Neural cell (in vitro differentiated cells): ENCODE results near the gene TMOD2.

Experiments
- CTCF ChIP-seq: fragments of 450-650 bp; IDR thresholded peaks from 2 replicates; pipeline ENCODE4 v1.5.1; 2014; ENCODE audit warnings: antibody characterized with exemption, mild to moderate bottlenecking, moderate library complexity; ENCODE audit not compliant: poor library complexity, severe bottlenecking
- EP300 ChIP-seq: fragments of 450-650 bp; conservative IDR thresholded peaks from 2 replicates; pipeline ENCODE4 v1.6.1; 2014; ENCODE audit warnings: antibody characterized with exemption, mild to moderate bottlenecking, moderate library complexity; ENCODE audit not compliant: poor library complexity, severe bottlenecking
- EZH2 ChIP-seq: fragments of 200-600, 300-800 bp; shearing (Covaris generic), sonication (generic); IDR thresholded peaks from 2 replicates; pipeline ENCODE4 v1.6.1; 2014; ENCODE audit warnings: antibody characterized with exemption, low read length, borderline replicate concordance, mild to moderate bottlenecking; ENCODE audit not compliant: insufficient read depth, poor library complexity, severe bottlenecking
- MXI1 ChIP-seq: fragments of 450-650 bp; conservative IDR thresholded peaks from 2 replicates; pipeline ENCODE4 v1.6.1; 2014; ENCODE audit warnings: antibody characterized with exemption, mild to moderate bottlenecking; ENCODE audit not compliant: poor library complexity, severe bottlenecking
- POLR2AphosphoS5 ChIP-seq: IDR thresholded peaks from 2 replicates; pipeline ENCODE4 v1.6.1; 2012
- RAD21 ChIP-seq: fragments of 450-650 bp; conservative IDR thresholded peaks from 2 replicates; pipeline ENCODE4 v1.6.1; 2014; ENCODE audit warnings: antibody characterized with exemption, mild to moderate bottlenecking, moderate library complexity
- REST ChIP-seq: IDR thresholded peaks from 2 replicates; pipeline ENCODE4 v1.6.1; 2012; ENCODE audit warnings: borderline replicate concordance
- SMC3 ChIP-seq: fragments of 450-650 bp; conservative IDR thresholded peaks from 2 replicates; pipeline ENCODE4 v1.6.1; 2014; ENCODE audit warnings: antibody characterized with exemption, mild to moderate bottlenecking, moderate library complexity; ENCODE audit not compliant: poor library complexity
- TAF1 ChIP-seq: IDR thresholded peaks from 2 replicates; pipeline ENCODE4 v1.6.1; 2012; ENCODE audit warnings: low read depth

GRCh38 chr15:51721199-51721960, 30.0 kb upstream of the TMOD2 start:
- TF ChIP-seq CTCF (no peak), TAF1 (no peak), EP300 (no peak), POLR2AphosphoS5 (no peak), REST (no peak), EZH2 (no peak), SMC3 (no peak), MXI1 (no peak), RAD21 (no peak)
